ENCODE results near the gene TTLL7.

DNA sequence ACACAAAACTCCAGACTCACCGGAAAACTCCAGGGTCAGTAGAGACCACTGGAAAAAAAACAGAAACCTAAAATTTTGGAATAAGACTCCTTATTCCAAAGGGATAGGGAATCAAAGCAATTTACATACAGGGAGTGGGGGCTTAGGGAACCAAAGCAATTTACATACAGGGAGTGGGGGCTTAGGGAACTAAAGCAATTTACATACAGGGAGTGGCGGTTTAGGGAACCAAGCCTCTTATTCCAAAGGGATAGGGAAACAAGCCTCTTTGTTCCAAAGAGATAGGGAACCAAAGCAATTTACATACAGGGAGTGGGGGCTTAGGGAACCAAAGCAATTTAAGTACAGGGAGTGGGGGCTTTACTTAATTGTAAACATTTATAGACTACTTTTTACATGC lies 28.4 kb upstream of the TTLL7 start:
- TF ChIP-seq, protein P1, sequence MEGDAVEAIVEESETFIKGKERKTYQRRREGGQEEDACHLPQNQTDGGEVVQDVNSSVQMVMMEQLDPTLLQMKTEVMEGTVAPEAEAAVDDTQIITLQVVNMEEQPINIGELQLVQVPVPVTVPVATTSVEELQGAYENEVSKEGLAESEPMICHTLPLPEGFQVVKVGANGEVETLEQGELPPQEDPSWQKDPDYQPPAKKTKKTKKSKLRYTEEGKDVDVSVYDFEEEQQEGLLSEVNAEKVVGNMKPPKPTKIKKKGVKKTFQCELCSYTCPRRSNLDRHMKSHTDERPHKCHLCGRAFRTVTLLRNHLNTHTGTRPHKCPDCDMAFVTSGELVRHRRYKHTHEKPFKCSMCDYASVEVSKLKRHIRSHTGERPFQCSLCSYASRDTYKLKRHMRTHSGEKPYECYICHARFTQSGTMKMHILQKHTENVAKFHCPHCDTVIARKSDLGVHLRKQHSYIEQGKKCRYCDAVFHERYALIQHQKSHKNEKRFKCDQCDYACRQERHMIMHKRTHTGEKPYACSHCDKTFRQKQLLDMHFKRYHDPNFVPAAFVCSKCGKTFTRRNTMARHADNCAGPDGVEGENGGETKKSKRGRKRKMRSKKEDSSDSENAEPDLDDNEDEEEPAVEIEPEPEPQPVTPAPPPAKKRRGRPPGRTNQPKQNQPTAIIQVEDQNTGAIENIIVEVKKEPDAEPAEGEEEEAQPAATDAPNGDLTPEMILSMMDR (IDR thresholded peaks at IDR 0.05), result no peak
- TF ChIP-seq POLR2A (IDR thresholded peaks at IDR 0.05), result no peak
